Astrocyte of the hippocampus (primary cell): ENCODE results near the gene SYNGAP1.

Experiments used
- DNase-seq: peaks from one replicate; pipeline ENCODE4 v3.0.0; 2011; ENCODE audit warnings: low read depth, low spot score

SYNGAP1 gene

GRCh38 chr6:33404884-33405283, 15.0 kb upstream of the SYNGAP1 start:
- no peak for DNase-seq

DNA sequence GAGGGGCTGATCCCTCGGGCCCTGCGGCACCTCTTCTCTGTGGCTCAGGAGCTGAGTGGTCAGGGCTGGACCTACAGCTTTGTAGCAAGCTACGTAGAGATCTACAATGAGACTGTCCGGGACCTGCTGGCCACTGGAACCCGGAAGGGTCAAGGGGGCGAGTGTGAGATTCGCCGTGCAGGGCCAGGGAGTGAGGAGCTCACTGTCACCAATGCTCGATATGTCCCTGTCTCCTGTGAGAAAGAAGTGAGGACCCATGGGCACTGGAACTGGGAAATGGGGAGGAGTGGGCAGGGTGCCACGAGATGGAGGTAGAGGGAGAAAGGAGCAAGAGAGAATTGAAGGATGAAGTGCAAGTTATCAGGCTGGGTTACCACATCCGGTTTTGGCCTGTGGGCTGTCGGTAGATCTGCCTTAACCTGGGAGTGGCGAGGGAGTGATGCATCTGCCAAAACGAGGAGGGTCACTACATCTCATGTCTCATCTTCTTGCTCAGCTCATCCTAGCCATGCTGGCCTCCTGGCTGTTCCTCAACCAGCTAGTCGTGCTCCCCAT, 14.4 kb upstream of the SYNGAP1 start:
- no peak for DNase-seq

DNA sequence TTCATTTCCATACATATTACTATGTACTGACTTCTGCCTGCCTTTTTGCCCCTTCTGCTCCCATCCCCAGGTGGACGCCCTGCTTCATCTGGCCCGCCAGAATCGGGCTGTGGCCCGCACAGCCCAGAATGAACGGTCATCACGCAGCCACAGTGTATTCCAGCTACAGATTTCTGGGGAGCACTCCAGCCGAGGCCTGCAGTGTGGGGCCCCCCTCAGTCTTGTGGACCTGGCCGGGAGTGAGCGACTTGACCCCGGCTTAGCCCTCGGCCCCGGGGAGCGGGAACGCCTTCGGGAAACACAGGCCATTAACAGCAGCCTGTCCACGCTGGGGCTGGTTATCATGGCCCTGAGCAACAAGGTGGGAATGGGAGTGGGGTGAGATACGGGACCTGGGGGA, 13.7 kb upstream of the SYNGAP1 start:
- DNase-seq, result no peak

DNA sequence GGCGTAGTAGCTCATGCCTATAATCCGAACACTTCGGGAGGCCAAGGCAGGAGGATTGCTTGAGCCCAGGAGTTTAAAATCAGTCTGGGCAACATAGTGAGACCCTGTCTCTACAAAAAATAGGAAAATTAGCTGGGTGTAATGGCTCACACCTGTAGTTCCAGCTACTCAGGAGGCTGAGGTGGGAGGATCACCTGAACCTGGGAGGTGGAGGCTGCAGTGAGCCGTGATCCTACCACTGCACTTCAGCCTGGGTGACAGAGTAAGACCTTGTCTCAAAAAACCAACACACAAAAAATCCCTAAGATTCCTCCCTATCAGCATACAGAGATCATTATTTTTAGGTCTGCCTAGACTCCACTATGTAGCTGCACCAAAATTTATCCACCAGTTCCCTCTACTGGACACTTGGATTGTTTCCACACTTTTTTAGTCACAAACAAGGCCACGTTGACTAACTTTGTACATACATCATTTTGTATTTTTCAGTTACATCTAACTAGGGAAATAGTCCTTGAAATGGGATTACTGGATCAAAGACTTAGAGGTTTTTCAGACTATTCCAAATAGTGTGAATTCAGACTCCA, 12.6 kb upstream of the SYNGAP1 start:
- DNase-seq, result peak; percentile 59

DNA sequence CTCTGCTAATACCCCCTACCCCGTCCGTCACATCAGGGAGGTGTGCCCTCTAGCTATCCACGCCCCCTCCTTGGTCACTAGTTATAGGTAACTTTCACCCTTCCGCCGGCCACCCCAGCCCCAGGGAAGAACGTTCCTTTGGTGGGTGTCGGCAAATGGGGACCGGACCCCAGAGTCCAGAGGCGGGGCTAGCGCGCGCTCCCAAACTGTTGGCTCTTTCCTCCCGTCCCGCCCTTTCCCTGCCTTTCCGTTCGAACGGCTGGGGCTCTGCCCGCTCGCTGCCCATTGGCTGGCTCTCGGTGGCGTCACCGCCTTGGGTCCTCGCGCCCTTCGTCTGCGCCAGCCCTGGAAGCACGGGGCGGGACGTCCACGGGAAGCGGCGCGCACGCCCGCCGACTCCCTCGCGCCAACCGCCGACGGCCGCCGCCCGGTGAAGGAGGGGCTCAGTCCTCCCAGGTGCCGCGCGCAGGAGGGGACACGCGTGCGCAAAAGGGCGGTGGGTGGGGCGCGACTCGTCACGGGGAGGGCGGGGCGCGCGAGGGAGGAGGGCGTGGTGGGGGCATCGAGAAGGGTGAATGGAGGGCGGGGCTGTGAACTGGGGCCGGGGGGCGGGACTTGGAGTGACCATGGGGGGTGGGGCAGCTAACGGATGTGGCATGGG, 9.7 kb upstream of the SYNGAP1 start:
- DNase-seq, result peak; percentile 100

DNA sequence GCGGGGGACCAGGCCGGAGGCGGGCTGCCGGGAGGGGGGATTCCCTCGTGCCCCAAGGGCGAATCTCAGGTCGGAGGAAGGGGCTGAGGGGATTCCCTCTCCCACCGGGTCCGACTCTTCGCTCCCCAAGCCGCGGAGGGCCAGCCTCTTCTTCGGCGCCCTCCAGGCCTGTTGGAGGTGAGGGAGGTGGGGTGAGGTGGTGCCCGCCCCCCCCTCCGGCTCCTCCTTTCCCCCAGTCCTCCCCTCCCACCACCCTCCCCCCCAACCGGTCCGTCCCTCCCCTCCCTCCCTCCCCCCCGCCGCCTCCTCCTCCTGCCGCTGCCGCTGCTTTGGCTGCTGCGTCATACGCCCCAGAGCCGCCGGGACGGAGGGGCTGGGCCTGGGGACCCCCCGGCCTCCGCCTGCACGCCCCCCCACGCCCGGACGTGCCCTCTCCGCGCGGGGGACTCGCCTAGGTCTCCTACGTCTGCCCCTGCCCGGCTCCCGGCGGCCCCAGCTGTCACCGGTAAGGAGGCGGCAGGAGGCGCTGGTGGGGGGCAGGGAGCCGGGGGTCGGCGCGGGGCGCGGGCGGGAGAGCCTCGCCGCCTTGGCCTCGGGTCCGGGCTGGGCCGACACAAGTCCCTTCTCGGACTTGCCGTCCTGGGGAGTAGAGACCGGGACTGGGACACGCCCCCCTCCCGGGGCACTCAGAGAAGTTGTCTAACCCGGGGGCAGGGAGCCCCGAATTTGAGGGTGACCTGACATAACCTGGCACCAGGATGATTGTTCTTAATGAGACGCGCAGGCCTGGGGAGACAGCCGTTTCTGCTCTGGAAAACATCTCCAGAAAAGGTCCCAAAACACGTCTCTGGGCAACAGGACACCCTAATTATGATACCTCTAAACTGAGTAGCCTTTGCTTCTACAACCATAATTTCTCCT, 8.9 kb upstream of the SYNGAP1 start, which contains the start of gene PHF1:
Gene PHF1 (plus strand): TSS at position 304 of the 921 bp plus-strand sequence. CDS start 1,250 bp downstream, outside the sequence.
- no peak for DNase-seq

DNA sequence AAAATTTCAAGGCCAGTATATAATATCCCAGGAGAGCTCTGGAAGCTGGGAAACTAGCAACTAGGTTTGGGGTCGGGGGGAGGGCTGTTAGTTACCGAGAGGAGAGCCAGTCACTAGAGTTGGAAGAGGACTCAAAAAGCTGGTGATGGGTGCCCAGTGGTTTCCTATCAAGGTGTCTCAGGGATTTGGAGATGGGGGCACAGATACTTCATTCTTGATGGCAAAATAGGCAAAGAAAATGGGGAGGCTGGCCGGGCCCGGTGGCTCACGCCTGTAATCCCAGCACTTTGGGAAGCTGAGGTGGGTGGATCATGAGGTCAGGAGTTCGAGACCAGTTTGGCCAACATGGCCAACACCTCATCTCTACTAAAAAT, 8.2 kb upstream of the SYNGAP1 start:
- DNase-seq, result no peak

GRCh38 chr6:33412140-33413009, 7.5 kb upstream of the SYNGAP1 start:
- DNase-seq, result no peak

DNA sequence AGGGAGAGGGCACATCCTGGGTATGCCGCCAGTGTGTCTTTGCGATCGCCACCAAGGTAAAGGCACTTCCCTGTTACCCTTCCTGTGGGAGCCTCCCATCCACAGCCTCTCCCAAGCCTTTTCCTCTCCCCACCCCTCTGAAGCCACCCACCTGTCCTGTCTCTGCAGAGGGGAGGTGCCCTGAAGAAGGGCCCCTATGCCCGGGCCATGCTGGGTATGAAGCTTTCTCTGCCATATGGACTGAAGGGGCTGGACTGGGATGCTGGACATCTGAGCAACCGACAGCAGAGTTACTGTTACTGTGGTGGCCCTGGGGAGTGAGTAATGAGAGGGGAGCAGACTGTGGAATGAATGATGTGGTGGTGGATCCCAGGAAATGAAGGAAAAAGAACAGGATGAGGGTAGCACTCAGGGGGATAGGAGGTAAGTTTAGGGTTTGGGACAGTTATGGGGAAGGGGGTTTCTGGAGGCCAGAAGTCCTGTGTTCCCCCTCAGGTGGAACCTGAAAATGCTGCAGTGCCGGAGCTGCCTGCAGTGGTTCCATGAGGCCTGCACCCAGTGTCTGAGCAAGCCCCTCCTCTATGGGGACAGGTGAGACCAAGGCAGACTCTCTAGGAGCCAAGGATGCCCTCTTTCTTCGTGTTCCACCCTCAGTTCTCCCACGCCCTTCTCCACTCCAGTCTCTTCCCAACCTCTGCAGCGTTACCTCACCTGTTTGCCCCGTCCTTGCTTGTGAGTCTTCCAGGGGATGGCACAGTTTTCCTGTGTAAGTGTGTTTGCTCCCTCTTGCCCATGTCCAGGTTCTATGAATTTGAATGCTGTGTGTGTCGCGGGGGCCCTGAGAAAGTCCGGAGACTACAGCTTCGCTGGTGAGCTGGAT, 6.4 kb upstream of the SYNGAP1 start:
- DNase-seq, result no peak

- peak; percentile 24 for DNase-seq
Observed at GRCh38 chr6:33414592-33415271, 5.1 kb upstream of the SYNGAP1 start.

- DNase-seq, result no peak
Observed at GRCh38 chr6:33415831-33416230, 4.0 kb upstream of the SYNGAP1 start.

DNA sequence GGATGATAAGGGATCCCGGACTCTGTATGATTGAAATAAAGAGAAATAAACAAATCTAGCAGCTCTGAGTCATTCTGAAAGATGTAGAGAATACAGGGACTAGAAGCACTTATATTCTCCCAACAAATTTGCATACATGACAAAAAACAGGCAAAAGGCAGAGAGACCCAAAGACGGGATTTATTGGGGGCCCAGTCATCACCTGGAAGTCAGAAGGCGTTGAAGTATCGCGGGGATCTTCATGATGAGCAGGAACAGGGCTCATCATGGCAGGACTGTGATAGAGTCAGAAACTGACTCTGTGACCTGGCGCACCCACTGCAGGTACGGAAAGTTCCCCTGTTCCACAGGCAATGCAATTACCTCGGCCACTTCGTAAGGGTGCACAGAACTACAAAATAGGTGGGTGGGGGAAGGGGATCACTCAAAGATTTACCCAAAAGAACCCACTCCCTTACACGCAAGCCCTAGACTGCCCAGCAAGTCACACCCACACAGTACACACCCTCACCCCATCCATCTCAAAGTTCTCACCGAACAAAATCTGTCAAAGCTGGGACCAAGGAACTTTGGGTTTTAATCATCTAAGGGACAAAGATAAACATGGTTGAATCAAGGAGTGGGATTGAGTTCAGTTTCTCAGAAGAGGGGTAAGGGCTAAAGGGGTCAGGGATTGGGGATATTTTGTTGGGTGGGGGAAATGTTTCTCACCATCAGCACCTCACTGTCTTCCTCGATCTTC, 3.3 kb upstream of the SYNGAP1 start:
- no peak for DNase-seq

GRCh38 chr6:33417128-33417902, 2.5 kb upstream of the SYNGAP1 start:
- DNase-seq, result peak; percentile 74

- DNase-seq, result peak; percentile 100
Observed at GRCh38 chr6:33417903-33418689, 1.8 kb upstream of the SYNGAP1 start, which contains the start of gene CUTA. Gene CUTA, minus strand, starts transcription at chr6:33418107. Its CDS starts 107 bp downstream, at chr6:33418000.

- DNase-seq, result peak; percentile 31
Observed at GRCh38 chr6:33418690-33419291, 1.1 kb upstream of the SYNGAP1 start.

DNA sequence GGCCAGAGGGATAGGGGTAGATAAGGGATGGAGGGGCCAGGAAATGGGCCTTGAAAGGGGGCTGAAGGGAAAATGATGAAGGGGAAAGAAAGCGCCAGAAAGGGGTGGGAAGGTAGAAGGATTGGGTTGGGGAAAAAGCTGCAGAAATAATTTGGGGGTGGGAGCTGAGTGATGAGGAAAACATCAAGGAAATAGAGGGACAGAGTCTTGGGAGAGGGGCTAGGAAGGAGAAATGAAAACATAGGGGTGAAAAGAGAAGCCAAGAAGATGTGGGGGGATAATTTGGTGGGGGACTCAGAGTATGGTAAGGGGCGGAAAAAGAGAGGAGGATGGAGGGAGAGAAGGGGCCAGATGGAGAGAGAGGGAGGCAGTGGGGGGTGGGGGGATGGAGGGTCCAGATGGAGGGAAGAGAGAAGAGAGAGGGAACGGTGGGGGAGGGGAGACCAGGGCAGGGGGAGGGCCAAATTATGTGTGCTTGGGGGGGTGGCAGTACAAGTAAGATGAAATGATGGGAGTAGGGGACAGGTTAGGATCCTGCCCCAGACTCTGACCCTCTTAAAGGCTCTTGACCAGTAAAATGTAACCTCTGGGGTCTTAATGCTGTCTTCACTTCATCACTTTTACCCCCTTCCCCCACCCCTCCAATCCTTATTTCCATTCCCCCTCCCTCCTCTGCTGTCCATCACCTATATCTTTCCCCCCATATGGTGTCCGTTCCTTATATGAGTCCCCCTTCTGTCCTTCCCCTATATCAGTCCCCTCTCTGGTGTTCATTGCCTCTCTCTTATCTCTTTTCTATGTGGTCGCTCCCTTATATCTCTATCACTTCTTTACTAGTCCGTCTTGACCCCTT, 852 bp downstream of the SYNGAP1 start:
- DNase-seq, result no peak
